Measurements from ENCODE around the gene EGFR.

EGFR gene

DNA sequence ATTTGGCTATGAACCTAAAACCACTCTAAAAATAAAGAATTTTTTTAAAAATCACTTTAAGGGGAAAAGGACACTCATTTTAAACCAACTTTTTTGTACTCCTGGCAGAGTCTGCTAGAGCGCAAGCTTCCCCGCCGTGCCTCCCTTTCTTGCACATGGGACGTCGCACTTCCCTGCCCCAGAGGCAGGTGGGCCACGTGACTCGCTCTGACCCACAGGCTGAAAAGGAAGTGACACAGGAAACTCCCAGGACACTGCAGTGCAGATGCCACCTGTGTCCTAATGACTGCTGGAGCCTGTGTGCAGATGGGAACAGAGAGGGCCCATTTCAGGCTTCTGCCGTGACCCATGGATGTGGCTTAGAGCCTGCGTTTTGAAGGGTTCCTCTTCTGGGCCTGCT is 204.2 kb downstream of the EGFR start:
- TF ChIP-seq, protein P1, sequence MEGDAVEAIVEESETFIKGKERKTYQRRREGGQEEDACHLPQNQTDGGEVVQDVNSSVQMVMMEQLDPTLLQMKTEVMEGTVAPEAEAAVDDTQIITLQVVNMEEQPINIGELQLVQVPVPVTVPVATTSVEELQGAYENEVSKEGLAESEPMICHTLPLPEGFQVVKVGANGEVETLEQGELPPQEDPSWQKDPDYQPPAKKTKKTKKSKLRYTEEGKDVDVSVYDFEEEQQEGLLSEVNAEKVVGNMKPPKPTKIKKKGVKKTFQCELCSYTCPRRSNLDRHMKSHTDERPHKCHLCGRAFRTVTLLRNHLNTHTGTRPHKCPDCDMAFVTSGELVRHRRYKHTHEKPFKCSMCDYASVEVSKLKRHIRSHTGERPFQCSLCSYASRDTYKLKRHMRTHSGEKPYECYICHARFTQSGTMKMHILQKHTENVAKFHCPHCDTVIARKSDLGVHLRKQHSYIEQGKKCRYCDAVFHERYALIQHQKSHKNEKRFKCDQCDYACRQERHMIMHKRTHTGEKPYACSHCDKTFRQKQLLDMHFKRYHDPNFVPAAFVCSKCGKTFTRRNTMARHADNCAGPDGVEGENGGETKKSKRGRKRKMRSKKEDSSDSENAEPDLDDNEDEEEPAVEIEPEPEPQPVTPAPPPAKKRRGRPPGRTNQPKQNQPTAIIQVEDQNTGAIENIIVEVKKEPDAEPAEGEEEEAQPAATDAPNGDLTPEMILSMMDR (IDR thresholded peaks at IDR 0.05; ENCODE audit: insufficient read depth, low read length, missing control alignments): no peak
- no peak for DNase-seq (ENCODE audit: low read depth, low spot score)
- ChIA-PET CTCF (interaction anchor here (1.3 kb wide), 1 partner anchor 11 kb away, joined by 3 read pairs; no protein-coding TSS in a partner anchor), POLR2A (interaction anchor here (1.0 kb wide), 1 partner anchor 45 kb away, joined by 3 read pairs; no protein-coding TSS in a partner anchor)
- no peak overlapping the region for H3K4me3 ChIP-seq (ENCODE audit: low read depth, low read length)

DNA sequence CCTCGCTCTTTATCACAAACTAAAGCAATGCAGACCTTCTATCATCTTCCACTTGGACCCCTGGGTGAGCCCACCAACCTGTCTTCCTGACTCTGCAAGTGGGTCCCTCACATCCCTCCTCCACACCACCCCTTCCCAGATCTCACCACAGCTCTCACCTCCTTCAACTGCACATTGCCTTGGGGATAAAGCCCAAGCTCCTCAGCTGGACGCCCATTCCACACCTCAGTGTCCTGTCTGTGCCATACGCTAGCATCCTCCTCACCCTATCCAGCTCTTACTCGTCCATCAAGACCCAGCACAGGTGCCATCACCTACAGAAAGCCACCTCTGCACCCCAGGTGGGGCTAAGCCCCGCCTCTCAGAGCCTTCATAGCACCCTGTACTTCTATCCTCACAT is 205.3 kb downstream of the EGFR start:
- no peak overlapping the region for H3K4me3 ChIP-seq (ENCODE audit: low read depth, low read length)
- ChIA-PET POLR2A (no interaction called here), CTCF (interaction anchor here (0.8 to 1.4 kb wide), 2 partner anchors 13 to 31 kb away, joined by 3 to 6 read pairs; no protein-coding TSS in a partner anchor)
- TF ChIP-seq, protein P1 (IDR thresholded peaks at IDR 0.05; ENCODE audit: insufficient read depth, low read length, missing control alignments): no peak
- no peak for DNase-seq (ENCODE audit: low read depth, low spot score)

DNA sequence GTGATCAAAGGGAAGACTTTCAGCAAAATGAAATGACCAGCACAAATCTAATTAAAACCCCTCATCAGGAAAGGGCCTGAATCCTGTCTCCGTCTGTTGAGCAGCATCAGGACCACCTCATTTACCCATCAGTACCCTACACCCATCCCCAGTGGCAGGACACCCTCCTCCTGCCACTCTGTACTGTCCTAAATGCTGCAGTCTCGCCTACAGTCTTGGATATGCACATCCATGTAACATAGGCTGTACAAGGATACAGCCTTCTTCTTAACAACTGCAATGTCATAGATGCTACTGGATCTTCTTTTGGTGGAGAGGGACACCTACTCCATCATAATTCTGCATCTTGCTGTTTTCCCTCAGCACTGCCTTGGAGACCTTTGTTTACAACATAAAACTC is 206.0 kb downstream of the EGFR start:
- DNase-seq (ENCODE audit: low read depth, low spot score): no peak
- ChIA-PET CTCF (interaction anchor here (1.4 kb wide), 1 partner anchor 30 kb away, joined by 6 read pairs; no protein-coding TSS in a partner anchor), POLR2A (no interaction called here)
- H3K4me3 ChIP-seq (ENCODE audit: low read depth, low read length): no peak overlapping the region
- TF ChIP-seq, protein P1 (IDR thresholded peaks at IDR 0.05; ENCODE audit: insufficient read depth, low read length, missing control alignments): no peak

DNA sequence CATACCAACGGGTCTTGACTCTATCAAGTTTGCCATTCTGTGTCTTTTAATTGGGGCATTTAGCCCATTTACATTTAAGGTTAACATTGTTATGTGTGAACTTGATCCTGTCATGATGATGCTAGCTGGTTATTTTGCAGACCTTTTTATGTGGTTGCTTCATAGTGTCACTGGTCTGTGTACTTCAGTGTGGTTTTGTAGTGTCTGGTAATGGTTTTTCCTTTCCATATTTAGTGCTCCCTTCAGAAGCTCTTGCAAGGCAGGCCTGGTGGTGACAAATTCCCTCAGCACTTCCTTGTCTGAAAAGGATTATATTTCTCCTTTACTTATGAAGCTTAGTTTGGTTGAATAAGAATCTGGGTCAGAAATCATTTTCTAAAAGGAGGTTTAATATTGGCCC is 211.2 kb downstream of the EGFR start:
- no peak for DNase-seq (ENCODE audit: low read depth, low spot score)
- TF ChIP-seq, protein P1 (IDR thresholded peaks at IDR 0.05; ENCODE audit: insufficient read depth, low read length, missing control alignments): no peak
- POLR2A ChIA-PET: no interaction called here
- H3K4me3 ChIP-seq (ENCODE audit: low read depth, low read length): no peak overlapping the region
- CTCF ChIA-PET: interaction anchor here (1.3 to 2.0 kb wide), 2 partner anchors 9 to 25 kb away, joined by 3 to 7 read pairs; no protein-coding TSS in a partner anchor

DNA sequence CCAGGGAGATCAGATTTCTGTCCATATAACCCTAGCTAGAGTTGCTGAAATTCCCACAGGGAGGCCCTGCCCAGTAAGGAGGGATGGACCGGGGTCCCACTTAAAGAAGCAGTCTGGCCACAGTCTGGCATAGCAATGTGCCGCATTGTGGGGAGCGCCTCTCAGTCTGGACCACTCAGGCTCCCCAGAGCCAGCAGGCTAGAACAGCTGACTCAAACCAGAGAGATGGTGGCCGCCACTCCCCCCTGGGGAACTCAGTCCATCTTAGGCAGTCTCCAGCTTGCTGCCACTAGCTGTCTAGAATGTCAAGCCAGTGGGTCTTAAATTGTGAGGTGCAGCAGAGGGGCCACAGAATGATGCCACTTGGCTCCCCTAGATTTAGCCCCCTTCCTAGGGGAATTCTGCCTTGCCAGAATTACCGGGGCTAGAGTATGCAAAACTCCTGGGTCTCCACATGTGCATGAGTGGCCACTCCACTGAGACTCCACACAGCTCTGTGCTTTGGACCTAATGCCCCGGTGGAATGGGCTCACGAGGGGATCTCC is 213.0 kb downstream of the EGFR start:
- ChIA-PET CTCF (interaction anchor here (0.9 kb wide), 1 partner anchor 10 kb away, joined by 3 read pairs; no protein-coding TSS in a partner anchor), POLR2A (no interaction called here)
- H3K4me3 ChIP-seq (ENCODE audit: low read depth, low read length): no peak overlapping the region
- DNase-seq (ENCODE audit: low read depth, low spot score): no peak
- TF ChIP-seq, protein P1 (IDR thresholded peaks at IDR 0.05; ENCODE audit: insufficient read depth, low read length, missing control alignments): no peak

DNA sequence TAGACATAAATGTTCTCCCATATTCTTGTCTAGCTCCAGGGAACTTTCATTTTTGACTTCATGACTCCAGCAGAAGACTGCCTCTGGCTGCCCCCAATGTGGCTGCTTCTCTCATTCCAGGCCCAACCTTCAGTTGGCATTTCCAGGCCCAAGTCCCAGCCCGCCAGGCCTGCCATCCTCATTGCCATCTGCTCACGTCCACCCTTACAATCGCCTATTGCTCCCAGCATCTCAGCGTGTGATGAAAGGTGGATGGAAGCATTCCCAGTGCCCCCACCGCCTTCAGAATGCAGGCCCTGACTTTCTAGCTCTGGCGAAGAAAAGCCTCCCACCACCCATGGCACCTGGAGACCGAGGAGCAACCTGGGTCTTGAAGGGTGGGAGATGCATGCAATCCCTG is 214.2 kb downstream of the EGFR start:
- POLR2A ChIA-PET: no interaction called here
- DNase-seq (ENCODE audit: low read depth, low spot score): no peak
- CTCF ChIA-PET: no interaction called here
- TF ChIP-seq, protein P1 (IDR thresholded peaks at IDR 0.05; ENCODE audit: insufficient read depth, low read length, missing control alignments): no peak
- H3K4me3 ChIP-seq (ENCODE audit: low read depth, low read length): no peak overlapping the region
